Kidney epithelial cell (primary cell): ENCODE results near the gene FOXL1. TPM values are rescaled to one million over a fixed set of nuclear protein-coding genes. Genes with fewer than 3 reads are reported as not detected.

ENCODE experiments used
- DNase-seq: peaks from one replicate; pipeline ENCODE4 v3.0.0-alpha.2; 2010; ENCODE audit warnings: low read depth
- H3K27me3 ChIP-seq: 2 replicates; pipeline ENCODE4 v1.6.0; 2011; ENCODE audit warnings: low read length; ENCODE audit not compliant: control insufficient read depth, insufficient read depth
- H3K36me3 ChIP-seq: 2 replicates; pipeline ENCODE4 v1.5.1; 2011; ENCODE audit warnings: low read length; ENCODE audit not compliant: control insufficient read depth, insufficient read depth
- H3K4me3 ChIP-seq: 2 replicates; pipeline ENCODE4 v1.5.1; 2011; ENCODE audit warnings: low read depth, mild to moderate bottlenecking, control low read depth, low read length
- total RNA-seq: library from RNA; depleted of rRNA; stranded (reverse); fragments of >200 nt; gene quantifications from 2 replicates; pipeline ENCODE4 v1.2.3, GENCODE V29; 2015
- TF ChIP-seq, protein P1 (sequence below): IDR thresholded peaks from 2 replicates; pipeline ENCODE4 v1.5.1; 2011; ENCODE audit warnings: mild to moderate bottlenecking, moderate library complexity, low read length, control low read depth, inconsistent platforms; ENCODE audit not compliant: insufficient read depth, poor library complexity, severe bottlenecking

The FOXL1 gene
- total RNA-seq, 1 donor from 2014 or later, result 9.0 TPM

DNA sequence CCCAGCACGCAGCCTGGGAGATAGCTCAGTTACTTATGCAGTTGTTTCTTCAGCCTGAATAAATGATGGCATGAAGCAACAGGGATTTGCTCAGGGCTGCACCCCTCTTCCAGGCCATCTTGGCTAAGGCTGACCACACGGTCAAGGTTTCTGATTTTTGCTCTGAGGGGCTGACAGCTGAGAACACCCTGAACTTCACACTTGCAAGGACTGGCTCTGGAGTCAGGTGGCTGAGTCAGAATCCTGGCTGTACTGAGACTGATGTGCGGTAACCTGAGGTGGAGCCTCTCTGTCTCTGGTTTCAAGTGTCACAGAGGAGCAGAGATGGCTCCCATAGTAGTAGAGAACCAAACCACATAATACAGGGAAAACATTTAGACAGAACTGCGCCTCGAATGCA is 28.1 kb upstream of the FOXL1 start:
- TF ChIP-seq, protein P1, sequence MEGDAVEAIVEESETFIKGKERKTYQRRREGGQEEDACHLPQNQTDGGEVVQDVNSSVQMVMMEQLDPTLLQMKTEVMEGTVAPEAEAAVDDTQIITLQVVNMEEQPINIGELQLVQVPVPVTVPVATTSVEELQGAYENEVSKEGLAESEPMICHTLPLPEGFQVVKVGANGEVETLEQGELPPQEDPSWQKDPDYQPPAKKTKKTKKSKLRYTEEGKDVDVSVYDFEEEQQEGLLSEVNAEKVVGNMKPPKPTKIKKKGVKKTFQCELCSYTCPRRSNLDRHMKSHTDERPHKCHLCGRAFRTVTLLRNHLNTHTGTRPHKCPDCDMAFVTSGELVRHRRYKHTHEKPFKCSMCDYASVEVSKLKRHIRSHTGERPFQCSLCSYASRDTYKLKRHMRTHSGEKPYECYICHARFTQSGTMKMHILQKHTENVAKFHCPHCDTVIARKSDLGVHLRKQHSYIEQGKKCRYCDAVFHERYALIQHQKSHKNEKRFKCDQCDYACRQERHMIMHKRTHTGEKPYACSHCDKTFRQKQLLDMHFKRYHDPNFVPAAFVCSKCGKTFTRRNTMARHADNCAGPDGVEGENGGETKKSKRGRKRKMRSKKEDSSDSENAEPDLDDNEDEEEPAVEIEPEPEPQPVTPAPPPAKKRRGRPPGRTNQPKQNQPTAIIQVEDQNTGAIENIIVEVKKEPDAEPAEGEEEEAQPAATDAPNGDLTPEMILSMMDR, result no peak
- Histone ChIP-seq H3K36me3 (no peaks in the 10 kb centered on the region), H3K4me3 (no peak overlapping the region), H3K27me3 (no peaks in the 10 kb centered on the region)
- no peak for DNase-seq

DNA sequence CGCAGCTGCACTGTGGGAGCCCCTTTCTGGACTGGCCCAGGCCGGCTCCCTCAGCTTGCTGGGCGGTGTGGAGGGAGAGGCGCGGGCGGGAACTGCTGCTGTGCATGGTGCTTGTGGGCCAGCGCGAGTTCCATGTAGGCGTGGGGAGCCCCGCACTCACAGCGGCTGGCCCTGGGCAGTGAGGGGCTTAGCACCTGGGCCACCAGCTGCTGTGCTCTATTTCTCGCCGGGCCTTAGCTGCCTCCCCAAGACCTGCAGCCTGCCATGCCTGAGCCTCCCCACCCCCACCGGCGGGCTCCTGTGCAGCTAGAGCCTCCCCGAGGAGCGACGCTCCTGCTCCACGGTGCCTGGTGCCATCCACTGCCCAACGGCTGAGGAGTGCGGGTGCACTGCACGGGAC is 25.0 kb upstream of the FOXL1 start:
- TF ChIP-seq, protein P1, result no peak
- no peaks in the 10 kb centered on the region for H3K27me3 ChIP-seq
- no peaks in the 10 kb centered on the region for H3K36me3 ChIP-seq
- no peak for DNase-seq
- H3K4me3 ChIP-seq, result no peak overlapping the region

DNA sequence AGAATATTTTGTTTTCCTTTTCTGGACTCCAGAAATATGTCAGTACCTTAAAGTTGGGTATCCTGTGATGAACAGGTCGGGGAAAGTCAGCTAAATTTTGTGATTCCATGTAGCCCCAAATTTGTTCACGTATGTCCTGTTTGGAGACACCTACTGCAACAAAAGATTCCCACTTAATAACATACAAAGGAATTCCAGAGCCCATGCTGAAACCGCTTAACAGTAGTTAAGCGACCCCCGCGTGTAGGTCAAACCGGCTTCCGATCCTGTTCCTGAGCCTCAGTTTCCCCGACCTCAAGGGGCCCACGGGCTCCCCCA is 23.8 kb upstream of the FOXL1 start:
- Histone ChIP-seq H3K27me3 (no peaks in the 10 kb centered on the region), H3K4me3 (peak overlapping the region; percentile 88), H3K36me3 (no peaks in the 10 kb centered on the region)
- no peak for DNase-seq
- TF ChIP-seq, protein P1, result no peak

DNA sequence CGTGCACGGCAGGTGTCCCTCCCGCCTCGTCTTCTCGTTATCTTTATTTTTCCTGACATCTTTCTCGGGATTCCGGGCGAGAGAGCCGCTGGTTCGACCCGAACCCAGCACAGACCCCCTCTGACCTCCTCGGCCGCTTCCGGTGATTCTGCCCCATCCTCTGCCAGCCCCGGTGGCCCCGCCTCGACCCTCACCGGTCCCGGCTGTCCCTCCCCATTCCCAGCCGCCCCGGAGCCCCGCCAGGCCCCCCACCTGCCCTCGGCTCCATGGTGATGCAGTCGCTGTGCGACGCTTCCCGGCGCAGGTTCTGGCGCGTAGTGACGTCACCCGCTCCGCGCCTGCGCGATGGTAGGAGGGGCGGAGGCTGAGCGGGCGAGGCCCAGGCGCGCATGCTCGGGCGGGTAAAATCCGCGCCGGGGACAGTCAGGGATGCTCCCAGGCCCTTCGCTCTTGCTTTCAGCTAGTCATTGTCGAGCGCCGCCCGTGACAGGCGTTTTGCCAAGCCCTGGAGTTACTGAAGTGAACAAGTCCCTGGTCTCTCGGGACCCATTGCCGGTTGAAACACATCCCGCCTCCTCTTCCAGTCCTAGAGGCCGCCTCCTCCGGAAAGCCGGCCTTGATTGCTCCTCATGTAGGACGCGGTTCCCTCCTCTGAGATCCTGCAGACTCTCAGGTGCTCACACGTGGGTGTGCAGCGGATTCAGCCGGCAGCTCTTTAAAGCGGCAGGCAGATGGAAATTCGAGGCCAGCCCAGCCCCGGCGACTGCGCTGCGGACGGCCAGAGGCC is 23.2 kb upstream of the FOXL1 start, which contains the start of gene MTHFSD:
TSS of gene MTHFSD (minus strand) at position 319 of the 787 bp plus-strand sequence. CDS start at position 268, 51 bp downstream.
- Histone ChIP-seq H3K36me3 (no peaks in the 10 kb centered on the region), H3K4me3 (peak within 1 kb of the TSS; percentile 88), H3K27me3 (no peaks in the 10 kb centered on the region)
- TF ChIP-seq, protein P1, result no peak
- DNase-seq, result peak; percentile 56

DNA sequence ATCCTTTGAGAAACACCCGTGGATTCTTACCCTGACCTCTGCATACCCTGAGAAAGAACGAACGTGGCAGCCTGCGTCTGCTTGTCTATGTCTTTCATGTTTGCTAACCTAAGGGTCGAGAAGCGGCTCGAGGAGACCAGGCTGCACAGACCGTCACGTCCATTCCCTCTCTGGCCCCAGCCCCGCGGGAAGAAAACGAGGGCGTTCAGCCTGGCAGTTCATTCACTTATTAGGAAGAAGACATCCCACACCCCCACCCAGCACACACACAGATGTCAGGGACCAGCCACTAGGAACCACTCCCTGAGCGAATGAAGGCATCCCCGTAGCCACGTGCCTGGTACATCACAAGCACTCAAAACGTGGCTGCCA is 22.7 kb upstream of the FOXL1 start:
- H3K27me3 ChIP-seq, result no peaks in the 10 kb centered on the region
- H3K4me3 ChIP-seq, result peak overlapping the region; percentile 88
- TF ChIP-seq, protein P1, result no peak
- no peaks in the 10 kb centered on the region for H3K36me3 ChIP-seq
- DNase-seq, result no peak

DNA sequence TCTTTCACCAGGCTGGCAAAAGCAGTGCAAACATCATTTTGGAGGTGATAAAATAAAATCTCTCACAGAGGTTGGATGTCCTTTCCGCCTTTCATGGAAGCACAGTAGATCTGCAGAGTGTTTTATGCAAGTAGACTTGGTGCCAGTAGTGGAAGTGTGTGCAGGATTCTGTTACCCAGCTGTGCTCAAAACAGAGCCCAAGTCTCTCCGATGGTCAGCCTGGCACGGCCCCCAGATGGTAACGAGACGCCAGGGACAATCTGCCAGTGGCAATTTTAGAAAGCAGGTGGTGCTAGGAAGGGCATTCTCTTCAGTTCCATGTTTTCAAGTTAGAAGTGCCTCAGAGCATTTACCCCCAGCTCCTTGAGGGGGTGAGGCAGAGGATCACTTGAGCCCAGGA is 21.8 kb upstream of the FOXL1 start:
- no peak for DNase-seq
- H3K36me3 ChIP-seq, result no peaks in the 10 kb centered on the region
- H3K27me3 ChIP-seq, result no peaks in the 10 kb centered on the region
- H3K4me3 ChIP-seq, result no peak overlapping the region
- TF ChIP-seq, protein P1, result no peak
